Measurements from ENCODE around the gene YWHAQ.

DNA sequence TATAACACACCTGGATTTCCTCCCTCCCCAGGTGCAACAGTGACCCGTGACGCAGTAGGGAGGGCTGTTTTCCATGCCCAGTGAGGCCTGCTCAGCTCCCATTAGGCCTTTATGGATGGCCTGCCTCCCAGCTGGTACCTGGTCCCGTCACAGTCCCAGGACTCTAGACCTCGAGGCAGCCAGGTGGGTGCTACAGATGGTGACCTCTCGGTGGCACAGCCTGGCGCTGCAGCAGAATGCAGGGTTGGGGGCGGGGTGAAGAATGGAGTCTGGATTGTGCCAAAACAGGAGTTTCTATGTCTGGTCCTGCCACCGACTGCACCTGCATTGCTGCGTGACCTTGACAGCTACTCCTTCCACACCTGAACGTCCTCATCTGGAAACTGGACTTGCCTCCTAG is 18.0 kb upstream of the YWHAQ start:
- TF ChIP-seq, protein P1, sequence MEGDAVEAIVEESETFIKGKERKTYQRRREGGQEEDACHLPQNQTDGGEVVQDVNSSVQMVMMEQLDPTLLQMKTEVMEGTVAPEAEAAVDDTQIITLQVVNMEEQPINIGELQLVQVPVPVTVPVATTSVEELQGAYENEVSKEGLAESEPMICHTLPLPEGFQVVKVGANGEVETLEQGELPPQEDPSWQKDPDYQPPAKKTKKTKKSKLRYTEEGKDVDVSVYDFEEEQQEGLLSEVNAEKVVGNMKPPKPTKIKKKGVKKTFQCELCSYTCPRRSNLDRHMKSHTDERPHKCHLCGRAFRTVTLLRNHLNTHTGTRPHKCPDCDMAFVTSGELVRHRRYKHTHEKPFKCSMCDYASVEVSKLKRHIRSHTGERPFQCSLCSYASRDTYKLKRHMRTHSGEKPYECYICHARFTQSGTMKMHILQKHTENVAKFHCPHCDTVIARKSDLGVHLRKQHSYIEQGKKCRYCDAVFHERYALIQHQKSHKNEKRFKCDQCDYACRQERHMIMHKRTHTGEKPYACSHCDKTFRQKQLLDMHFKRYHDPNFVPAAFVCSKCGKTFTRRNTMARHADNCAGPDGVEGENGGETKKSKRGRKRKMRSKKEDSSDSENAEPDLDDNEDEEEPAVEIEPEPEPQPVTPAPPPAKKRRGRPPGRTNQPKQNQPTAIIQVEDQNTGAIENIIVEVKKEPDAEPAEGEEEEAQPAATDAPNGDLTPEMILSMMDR (IDR thresholded peaks at IDR 0.05; ENCODE audit: low read depth, low read length, missing input control), result no peak
- TF ChIP-seq TAF1 (conservative IDR thresholded peaks at IDR 0.05), result no peak
- no peak for TF ChIP-seq GABPA (IDR thresholded peaks at IDR 0.05 in 1 of 2, conservative IDR thresholded peaks at IDR 0.05 in 1 of 2)
- no peak for TF ChIP-seq FOXA1 (IDR thresholded peaks at IDR 0.05)
- TF ChIP-seq, protein P2, sequence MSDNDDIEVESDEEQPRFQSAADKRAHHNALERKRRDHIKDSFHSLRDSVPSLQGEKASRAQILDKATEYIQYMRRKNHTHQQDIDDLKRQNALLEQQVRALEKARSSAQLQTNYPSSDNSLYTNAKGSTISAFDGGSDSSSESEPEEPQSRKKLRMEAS (IDR thresholded peaks at IDR 0.05), result no peak
- TF ChIP-seq, protein P3, sequence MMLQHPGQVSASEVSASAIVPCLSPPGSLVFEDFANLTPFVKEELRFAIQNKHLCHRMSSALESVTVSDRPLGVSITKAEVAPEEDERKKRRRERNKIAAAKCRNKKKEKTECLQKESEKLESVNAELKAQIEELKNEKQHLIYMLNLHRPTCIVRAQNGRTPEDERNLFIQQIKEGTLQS (IDR thresholded peaks at IDR 0.05), result no peak
- TF ChIP-seq JUND (IDR thresholded peaks at IDR 0.05), result no peak

Measured in liver (tissue), 3 donors.